Thymus (tissue), 14 donors: ENCODE data around the gene C2orf66. TPM values are rescaled to one million over a fixed set of nuclear protein-coding genes. Genes with fewer than 3 reads are reported as not detected.

Experiments
- DNase-seq, 9 donors: peaks; one replicate each; pipeline ENCODE4 v3.0.0-alpha.2; 2013; ENCODE audit warnings: low spot score in 9 of 9, low read depth in 6 of 9, missing footprints in 1 of 9
- H3K27ac ChIP-seq, 2 donors: one replicate each; pipeline ENCODE4 v1.5.1; 2013; ENCODE audit warnings: control low read depth in 1 of 2, low read depth in 1 of 2, low read length in 1 of 2, mild to moderate bottlenecking in 1 of 2, moderate library complexity in 1 of 2
- H3K27me3 ChIP-seq, 2 donors: one replicate each; pipeline ENCODE4 v1.5.1; 2013; ENCODE audit warnings: low read length in 1 of 2; ENCODE audit not compliant: control insufficient read depth in 2 of 2, insufficient read depth in 1 of 2
- H3K36me3 ChIP-seq, 2 donors: one replicate each; pipeline ENCODE4 v1.5.1; 2013; ENCODE audit warnings: low read length in 1 of 2, mild to moderate bottlenecking in 1 of 2, moderate library complexity in 1 of 2; ENCODE audit not compliant: control insufficient read depth in 2 of 2, insufficient read depth in 2 of 2
- H3K4me1 ChIP-seq, 2 donors: one replicate each; pipeline ENCODE4 v1.5.1; 2013; ENCODE audit warnings: low read length in 2 of 2; ENCODE audit not compliant: control insufficient read depth in 2 of 2, insufficient read depth in 2 of 2
- H3K4me3 ChIP-seq, 2 donors: one replicate each; pipeline ENCODE4 v1.5.1; 2013; ENCODE audit warnings: low read length in 2 of 2, control low read depth in 1 of 2, mild to moderate bottlenecking in 1 of 2
- H3K9me3 ChIP-seq, 2 donors: one replicate each; pipeline ENCODE4 v1.5.1; 2013; ENCODE audit warnings: low read length in 1 of 2, mild to moderate bottlenecking in 1 of 2; ENCODE audit not compliant: control insufficient read depth in 2 of 2, insufficient read depth in 1 of 2
- WGBS: extraction: QIAGEN DNeasy Blood & Tissue Kit; methylation state at CpG from one replicate; pipeline ENCODE4 v1.1.7; 2013; 5-methylcytosine and 5-hydroxymethylcytosine counted together
- long read RNA-seq, 10 donors: transcript quantifications; one replicate each; lab custom pipeline, GENCODE V29; 2026
- polyA plus RNA-seq: library from polyadenylated mRNA; stranded (reverse); fragments of 200-250 nt; gene quantifications from one replicate; pipeline ENCODE4 v1.2.3, GENCODE V29; 2013
- total RNA-seq: library from RNA; stranded (reverse); fragments of 120-200 nt; gene quantifications from one replicate; pipeline ENCODE4 v1.2.4, GENCODE V29; 2013
- donor health status: healthy.

C2orf66 gene
- total RNA-seq (0.05 TPM), polyA plus RNA-seq (0.41 TPM)
- long read RNA-seq, donor 1, result 0 reads
- long read RNA-seq, donor 2, result 0 reads
- long read RNA-seq, donor 3, result 0 reads
- long read RNA-seq, donor 4, result 0 reads
- long read RNA-seq, donor 5, result 0 reads
- long read RNA-seq, donor 6, result 0 reads
- long read RNA-seq, donor 7, result 0 reads
- long read RNA-seq, donor 8, result 0 reads
- long read RNA-seq, donor 9, result 0 reads
- long read RNA-seq, donor 10, result 0 reads

- 70% methylated on average over 1 of the region's 1 CpG for WGBS
- H3K4me3 ChIP-seq, result no peak within 1 kb of the TSS
- no peak for DNase-seq
Measured at GRCh38 chr2:196809260-196809659, at the start of gene C2orf66. Gene C2orf66, minus strand, starts transcription at chr2:196809355. Its CDS starts 19 bp downstream, at chr2:196809336.

GRCh38 chr2:196854629-196855028 lies 45.5 kb upstream of the C2orf66 start:
- Histone ChIP-seq H3K27me3 (no peaks in the 10 kb centered on the region), H3K36me3 (no peaks in the 10 kb centered on the region), H3K4me3 (no peak overlapping the region), H3K9me3 (no peaks in the 10 kb centered on the region), H3K4me1 (no peaks in the 10 kb centered on the region), H3K27ac (no peak overlapping the region)
- WGBS, result 100% methylated on average over 1 of the region's 1 CpG
- DNase-seq, result no peak

More at GRCh38 chr2:196809260-196809659, at the start of gene C2orf66:
- Histone ChIP-seq H3K36me3 (no peaks in the 10 kb centered on the region), H3K27ac (no peak within 1 kb of the TSS), H3K27me3 (no peaks in the 10 kb centered on the region), H3K4me1 (no peaks in the 10 kb centered on the region), H3K9me3 (no peaks in the 10 kb centered on the region)

- no peak for DNase-seq
- Histone ChIP-seq H3K27ac (no peak overlapping the region), H3K36me3 (no peaks in the 10 kb centered on the region), H3K27me3 (no peaks in the 10 kb centered on the region), H3K4me1 (no peaks in the 10 kb centered on the region), H3K4me3 (no peak overlapping the region), H3K9me3 (no peaks in the 10 kb centered on the region)
- WGBS, result 94% methylated on average over 4 of the region's 4 CpGs
Measured at GRCh38 chr2:196853301-196854087, 44.3 kb upstream of the C2orf66 start.

- DNase-seq, result no peak
- WGBS, result 85% methylated on average over 1 of the region's 1 CpG
- H3K36me3 ChIP-seq, result no peaks in the 10 kb centered on the region
- no peak overlapping the region for H3K27ac ChIP-seq
- H3K4me1 ChIP-seq, result no peaks in the 10 kb centered on the region
- no peaks in the 10 kb centered on the region for H3K9me3 ChIP-seq
- no peak overlapping the region for H3K4me3 ChIP-seq
- no peaks in the 10 kb centered on the region for H3K27me3 ChIP-seq
Measured at GRCh38 chr2:196851088-196851487, 41.9 kb upstream of the C2orf66 start.

- Histone ChIP-seq H3K4me3 (no peak overlapping the region), H3K4me1 (no peaks in the 10 kb centered on the region), H3K27me3 (no peaks in the 10 kb centered on the region), H3K27ac (no peak overlapping the region), H3K9me3 (no peaks in the 10 kb centered on the region), H3K36me3 (no peaks in the 10 kb centered on the region)
- DNase-seq, result peak in 1 of 9 donors; percentile 4
Measured at GRCh38 chr2:196849895-196850294, 40.7 kb upstream of the C2orf66 start.

GRCh38 chr2:196846295-196846694 lies 37.1 kb upstream of the C2orf66 start:
- H3K9me3 ChIP-seq, result no peaks in the 10 kb centered on the region
- no peaks in the 10 kb centered on the region for H3K36me3 ChIP-seq
- H3K4me3 ChIP-seq, result no peak overlapping the region
- DNase-seq, result no peak
- no peak overlapping the region for H3K27ac ChIP-seq
- no peaks in the 10 kb centered on the region for H3K4me1 ChIP-seq
- no peaks in the 10 kb centered on the region for H3K27me3 ChIP-seq

GRCh38 chr2:196845371-196845770 lies 36.2 kb upstream of the C2orf66 start:
- H3K9me3 ChIP-seq, result no peaks in the 10 kb centered on the region
- no peaks in the 10 kb centered on the region for H3K27me3 ChIP-seq
- H3K36me3 ChIP-seq, result no peaks in the 10 kb centered on the region
- H3K4me3 ChIP-seq, result no peak overlapping the region
- no peak for DNase-seq
- WGBS, result 98% methylated on average over 3 of the region's 3 CpGs
- H3K27ac ChIP-seq, result no peak overlapping the region
- no peaks in the 10 kb centered on the region for H3K4me1 ChIP-seq

- no peak overlapping the region for H3K27ac ChIP-seq
- H3K4me1 ChIP-seq, result no peaks in the 10 kb centered on the region
- H3K36me3 ChIP-seq, result no peaks in the 10 kb centered on the region
- no peak for DNase-seq
- H3K4me3 ChIP-seq, result no peak overlapping the region
- no peaks in the 10 kb centered on the region for H3K9me3 ChIP-seq
- 96% methylated on average over 2 of the region's 2 CpGs for WGBS
- no peaks in the 10 kb centered on the region for H3K27me3 ChIP-seq
Measured at GRCh38 chr2:196840171-196840570, 31.0 kb upstream of the C2orf66 start.

- 91% methylated on average over 2 of the region's 2 CpGs for WGBS
Measured at GRCh38 chr2:196839574-196839973, 30.4 kb upstream of the C2orf66 start.

More at GRCh38 chr2:196839574-196839973, 30.4 kb upstream of the C2orf66 start:
- H3K36me3 ChIP-seq, result no peaks in the 10 kb centered on the region
- no peak for DNase-seq
- no peaks in the 10 kb centered on the region for H3K4me1 ChIP-seq
- no peak overlapping the region for H3K4me3 ChIP-seq
- no peak overlapping the region for H3K27ac ChIP-seq
- H3K9me3 ChIP-seq, result no peaks in the 10 kb centered on the region
- H3K27me3 ChIP-seq, result no peaks in the 10 kb centered on the region
